ENCODE data around the gene DIAPH3.

DIAPH3 gene

DNA sequence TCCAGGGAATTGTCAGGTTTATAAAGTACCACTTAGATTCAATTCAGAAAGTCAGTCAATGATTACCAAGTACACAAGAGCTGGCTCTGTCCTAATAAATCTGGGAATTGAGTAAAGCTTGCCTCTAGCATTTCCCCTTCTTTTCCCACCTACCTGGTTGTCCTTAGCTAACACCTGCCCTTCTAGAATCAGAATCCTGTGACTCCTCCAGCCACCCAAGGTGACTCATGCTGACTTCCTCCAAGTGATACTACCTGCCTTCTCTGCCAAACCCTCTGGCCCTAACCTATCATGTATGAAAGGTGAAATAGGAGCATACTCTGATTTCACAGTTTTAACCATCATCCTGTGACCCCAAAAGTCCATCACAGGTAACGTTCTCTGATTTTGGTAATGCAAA, 151.2 kb downstream of the DIAPH3 start:
- FAIRE-seq = no peak

GRCh38 chr13:60009300-60010253, 154.2 kb downstream of the DIAPH3 start:
- FAIRE-seq = peak; percentile 80

- no peak for FAIRE-seq
These were observed 161.8 kb downstream of the DIAPH3 start for GRCh38 chr13:60001889-60002288.

GRCh38 chr13:60000976-60001375, 162.8 kb downstream of the DIAPH3 start:
- no peak for FAIRE-seq

DNA sequence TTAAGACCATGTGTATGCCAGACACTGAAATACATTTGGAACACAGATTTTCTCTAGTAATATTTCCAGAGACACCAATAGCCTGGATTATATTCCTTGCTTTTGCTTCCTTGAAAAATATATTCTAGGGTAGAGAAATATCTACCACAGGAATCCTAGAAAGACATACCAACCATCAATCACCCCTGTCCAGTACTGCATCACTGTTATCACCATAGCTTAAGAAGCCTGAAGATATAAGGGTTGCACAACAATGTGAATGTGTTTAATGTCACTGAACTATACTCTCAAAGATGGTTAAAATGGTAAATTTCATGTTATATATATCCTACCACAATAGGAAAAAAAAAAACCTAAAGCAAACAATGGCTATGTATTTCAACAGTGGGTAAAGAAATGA, 163.6 kb downstream of the DIAPH3 start:
- FAIRE-seq = no peak

DNA sequence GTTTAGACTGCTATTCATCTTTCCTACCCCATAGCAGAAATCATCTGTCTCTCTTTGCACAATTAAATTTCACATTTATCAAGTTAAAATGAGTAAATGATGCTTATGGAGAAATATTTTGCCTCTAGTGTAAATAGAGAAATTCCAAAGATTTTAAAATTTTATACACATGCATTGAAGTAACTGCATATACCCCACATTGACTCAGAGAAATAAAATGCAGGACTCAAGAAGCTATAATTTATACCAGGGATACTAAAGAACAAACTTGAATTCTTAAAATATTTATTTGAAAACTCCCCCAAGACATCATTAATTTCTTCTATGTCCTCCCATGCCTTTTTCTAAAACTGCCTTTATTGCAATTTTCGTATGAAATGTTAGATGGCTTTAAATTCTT, 165.8 kb downstream of the DIAPH3 start:
- FAIRE-seq = no peak

DNA sequence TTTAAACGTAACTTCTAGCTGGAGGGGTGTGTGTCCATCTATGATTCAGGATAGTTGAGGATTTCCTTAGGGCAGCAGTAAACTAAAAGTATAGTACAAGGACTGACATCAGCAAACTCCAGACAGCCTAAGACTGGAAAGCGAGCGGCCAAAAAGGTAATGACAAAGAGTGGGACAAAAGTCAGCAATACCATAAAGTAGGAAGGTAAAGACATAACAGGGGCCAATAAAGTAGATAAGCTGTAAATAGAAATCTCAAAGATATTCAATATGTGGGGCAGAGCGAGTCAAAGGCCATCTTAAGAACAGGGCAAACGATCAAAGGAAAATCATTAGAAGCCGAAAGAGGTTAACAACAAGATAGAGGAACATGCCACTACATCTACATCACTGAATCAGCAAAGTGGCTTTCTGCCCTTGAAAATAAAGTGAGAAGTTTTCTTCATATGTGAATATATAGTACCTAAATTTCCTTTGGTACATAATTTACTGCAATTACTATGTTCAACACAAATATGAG, 167.2 kb downstream of the DIAPH3 start:
- FAIRE-seq = no peak

DNA sequence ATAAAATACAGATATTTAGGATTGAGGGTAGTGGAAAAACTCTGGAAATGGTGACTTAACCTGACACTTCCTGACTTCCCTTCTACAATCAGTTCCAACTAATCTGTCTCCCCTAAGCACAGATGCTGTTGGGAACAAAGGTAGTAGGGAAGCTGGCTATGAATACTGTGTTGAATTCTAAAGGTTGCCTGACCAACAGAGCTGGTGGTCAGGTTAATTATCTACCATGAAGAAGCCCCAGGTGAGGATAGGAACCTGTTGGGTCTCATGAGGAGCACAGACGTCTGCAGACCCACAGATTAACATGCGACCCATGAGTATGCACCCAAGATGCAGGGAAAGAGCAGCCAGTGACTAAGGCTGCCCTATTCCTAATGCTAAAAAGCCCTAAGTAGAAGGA, 172.3 kb downstream of the DIAPH3 start:
- no peak for FAIRE-seq

DNA sequence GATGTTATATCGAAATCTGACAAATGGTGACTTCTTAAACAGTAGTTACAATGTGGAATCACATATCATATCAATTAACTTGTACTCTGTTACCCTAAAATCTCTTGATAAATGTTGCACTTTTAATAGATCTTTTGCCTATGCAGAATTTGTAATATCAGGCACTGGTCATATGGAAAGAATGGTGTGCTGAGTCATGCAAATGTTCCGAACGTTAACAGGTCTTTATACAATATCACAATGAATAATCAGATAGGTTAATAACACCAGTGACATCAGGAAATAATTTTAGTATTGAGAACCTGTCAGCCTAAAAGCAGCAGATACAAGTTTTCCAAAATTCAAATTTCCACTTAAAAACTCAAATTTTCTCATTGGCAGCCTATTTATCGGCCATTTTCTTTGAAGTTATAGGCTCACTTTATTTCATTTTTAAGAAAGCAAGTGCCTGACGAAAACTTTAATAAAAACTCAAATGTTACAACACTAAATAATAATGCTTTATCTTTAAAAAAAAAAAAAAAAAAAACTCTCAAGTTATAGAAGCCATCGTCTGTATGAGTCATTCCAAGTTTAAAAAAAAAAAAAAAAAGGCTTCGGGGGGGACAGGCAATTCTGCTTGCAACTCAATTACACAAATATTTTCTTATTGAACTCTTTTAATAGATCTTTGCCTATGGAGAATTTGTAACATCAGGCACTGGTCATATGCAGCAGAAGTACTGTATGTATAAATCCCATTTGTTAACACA, 180.9 kb downstream of the DIAPH3 start:
- FAIRE-seq = peak; percentile 72

GRCh38 chr13:59979589-59979988, 184.1 kb downstream of the DIAPH3 start:
- no peak for FAIRE-seq

GRCh38 chr13:59978862-59979261, 184.9 kb downstream of the DIAPH3 start:
- peak; percentile 37 for FAIRE-seq

DNA sequence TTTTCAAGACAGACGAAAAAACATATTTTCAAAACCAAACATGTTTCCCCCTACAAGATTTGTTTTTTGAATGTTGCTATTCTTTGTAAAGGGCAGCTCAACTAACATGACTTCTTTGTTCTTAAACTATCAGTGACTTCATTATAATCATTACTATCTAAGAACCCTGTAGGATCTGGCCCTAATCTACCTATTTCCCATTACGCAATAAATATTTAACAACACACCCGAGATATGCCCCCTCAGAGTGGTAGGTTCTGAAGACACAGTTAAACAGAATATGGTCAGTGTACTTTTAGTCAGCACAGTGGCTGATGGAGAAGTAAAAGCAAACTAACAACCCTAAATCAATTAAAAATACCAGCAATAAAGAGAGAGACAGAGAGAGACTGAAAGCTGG, 186.9 kb downstream of the DIAPH3 start:
- FAIRE-seq = no peak

- no peak for FAIRE-seq
These were observed 187.8 kb downstream of the DIAPH3 start for GRCh38 chr13:59975807-59976435.

GRCh38 chr13:59970847-59971246, 192.9 kb downstream of the DIAPH3 start:
- FAIRE-seq = no peak

GRCh38 chr13:59963827-59964226, 199.9 kb downstream of the DIAPH3 start:
- no peak for FAIRE-seq

DNA sequence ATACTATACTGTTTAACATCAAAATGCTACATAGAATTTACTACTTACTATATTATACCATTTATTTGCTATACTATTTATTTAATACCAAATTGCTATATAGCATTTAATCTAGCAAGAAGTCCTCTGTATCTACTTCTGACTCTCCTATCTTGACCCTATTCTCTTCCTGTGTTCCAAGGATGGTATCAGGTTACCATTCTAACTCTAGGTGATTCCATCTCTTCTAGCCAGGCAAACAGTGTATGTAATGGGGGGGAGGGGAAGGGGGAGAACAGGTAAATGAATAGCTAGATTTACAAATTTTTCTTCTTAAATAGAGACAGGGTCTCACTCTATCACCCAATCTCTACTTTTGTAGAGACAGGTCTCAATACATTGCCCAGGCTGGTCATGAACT, 200.3 kb downstream of the DIAPH3 start:
- FAIRE-seq = peak; percentile 11

DNA sequence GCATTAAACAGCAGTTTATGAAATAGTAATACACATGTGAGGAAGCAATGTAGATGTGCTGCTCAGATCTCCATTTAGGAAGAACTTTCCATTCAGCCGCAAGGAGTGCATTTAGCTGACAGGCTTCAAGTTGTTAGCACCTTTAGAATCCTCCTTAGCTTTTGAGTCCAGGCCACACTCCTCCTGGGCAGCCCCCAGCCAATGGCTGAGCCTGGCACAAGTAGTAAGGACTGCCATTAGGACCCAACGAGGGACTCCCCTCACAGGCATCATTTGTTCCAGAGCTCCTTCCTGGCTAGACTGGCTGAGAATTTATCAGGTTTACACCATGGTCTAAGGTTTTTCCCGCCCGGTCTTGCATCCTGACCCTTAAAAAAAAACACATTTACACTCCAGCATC, 201.4 kb downstream of the DIAPH3 start:
- FAIRE-seq = no peak

- no peak for FAIRE-seq
These were observed 203.0 kb downstream of the DIAPH3 start for GRCh38 chr13:59960683-59961082.

DNA sequence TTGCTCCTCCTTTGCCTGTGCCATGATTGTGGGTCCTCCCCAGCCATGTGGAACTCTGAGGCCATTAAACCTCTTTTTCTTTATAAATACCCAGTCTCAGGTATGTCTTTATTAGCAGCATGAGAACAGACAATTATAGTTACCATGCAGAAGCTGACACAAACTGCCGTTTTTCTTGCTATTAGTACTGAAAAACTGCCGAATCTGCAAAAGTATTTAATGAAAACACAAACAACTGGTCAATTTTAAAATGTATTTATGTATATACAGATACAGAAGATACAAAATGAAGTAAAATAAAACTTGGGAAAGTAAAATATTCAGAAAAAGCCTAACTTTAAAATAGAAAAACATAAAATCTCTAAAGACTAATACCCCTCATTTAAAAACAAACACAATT, 206.3 kb downstream of the DIAPH3 start:
- FAIRE-seq = no peak

- FAIRE-seq = no peak
These were observed 209.1 kb downstream of the DIAPH3 start for GRCh38 chr13:59954601-59955000.

- FAIRE-seq = no peak
These were observed 212.7 kb downstream of the DIAPH3 start for GRCh38 chr13:59951011-59951410.

GRCh38 chr13:59950266-59950665, 213.5 kb downstream of the DIAPH3 start:
- no peak for FAIRE-seq

DNA sequence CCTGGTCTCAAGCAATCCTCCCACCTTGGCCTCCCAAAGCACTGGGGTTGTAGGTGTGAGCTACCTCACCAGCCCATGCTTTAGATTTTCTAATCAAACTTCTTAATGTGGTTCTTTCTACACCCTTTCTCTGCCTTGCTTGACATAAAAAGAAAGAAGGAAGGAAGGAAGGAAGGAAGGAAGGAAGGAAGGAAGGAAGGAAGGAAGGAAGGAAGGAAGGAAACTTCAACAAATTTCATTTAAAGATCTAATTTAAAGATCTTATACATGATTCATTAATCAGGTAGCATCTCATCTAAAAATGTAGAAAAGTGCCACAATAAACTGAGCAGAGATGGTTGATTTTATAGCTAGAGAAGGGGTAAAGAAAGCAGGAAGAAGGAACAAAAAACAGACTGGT, 215.0 kb downstream of the DIAPH3 start:
- no peak for FAIRE-seq

All from G401.6 (cell line).